Measurements from ENCODE around the gene RFX8. TPM values are rescaled to one million over a fixed set of nuclear protein-coding genes. Genes with fewer than 3 reads are reported as not detected.
"Not testable (repeated sequence)": the region's sequence is repeated elsewhere in the genome, so short reads cannot be mapped to it uniquely, and the experiment has no call there.

RFX8 gene
- under 1 TPM in 1 of 2 experiments, not detected in 1; 0.11 TPM for total RNA-seq

- ChIA-PET POLR2A (interaction anchor here (1.6 kb wide), 1 partner anchor 353 kb away, joined by 3 read pairs; no protein-coding TSS in a partner anchor), CTCF (interaction anchor here (0.8 to 1.0 kb wide), 2 partner anchors 271 to 357 kb away, joined by 3 to 4 read pairs; no protein-coding TSS in a partner anchor)
These were observed at the start of gene RFX8 for GRCh38 chr2:101474731-101475384. Gene RFX8 (minus strand): TSS chr2:101475112. CDS start chr2:101466848, 8,264 bp downstream.

DNA sequence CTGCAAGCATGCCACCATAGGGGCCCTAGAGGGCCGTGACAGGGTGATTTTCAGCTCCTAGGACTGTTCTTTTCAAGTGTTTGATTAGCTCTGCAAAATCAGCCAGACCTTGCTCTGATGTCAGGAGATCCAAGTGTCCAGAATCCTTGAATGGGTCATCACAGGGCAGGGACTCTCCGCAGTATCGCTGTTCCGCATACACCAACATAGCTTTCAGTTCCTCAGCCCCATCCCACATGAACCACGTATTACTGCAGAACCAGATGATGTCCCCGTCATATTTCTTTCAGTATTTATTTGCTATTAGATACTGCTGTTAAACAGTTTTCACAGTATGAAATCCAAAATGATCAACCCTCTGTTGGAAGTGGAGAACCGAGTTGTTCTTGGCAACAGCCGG, 46.6 kb upstream of the RFX8 start:
- POLR2A ChIA-PET: no interaction called here
- CTCF ChIA-PET: no interaction called here

- ChIA-PET POLR2A (no interaction called here), CTCF (no interaction called here)
These were observed 45.3 kb upstream of the RFX8 start for GRCh38 chr2:101520246-101520645.

DNA sequence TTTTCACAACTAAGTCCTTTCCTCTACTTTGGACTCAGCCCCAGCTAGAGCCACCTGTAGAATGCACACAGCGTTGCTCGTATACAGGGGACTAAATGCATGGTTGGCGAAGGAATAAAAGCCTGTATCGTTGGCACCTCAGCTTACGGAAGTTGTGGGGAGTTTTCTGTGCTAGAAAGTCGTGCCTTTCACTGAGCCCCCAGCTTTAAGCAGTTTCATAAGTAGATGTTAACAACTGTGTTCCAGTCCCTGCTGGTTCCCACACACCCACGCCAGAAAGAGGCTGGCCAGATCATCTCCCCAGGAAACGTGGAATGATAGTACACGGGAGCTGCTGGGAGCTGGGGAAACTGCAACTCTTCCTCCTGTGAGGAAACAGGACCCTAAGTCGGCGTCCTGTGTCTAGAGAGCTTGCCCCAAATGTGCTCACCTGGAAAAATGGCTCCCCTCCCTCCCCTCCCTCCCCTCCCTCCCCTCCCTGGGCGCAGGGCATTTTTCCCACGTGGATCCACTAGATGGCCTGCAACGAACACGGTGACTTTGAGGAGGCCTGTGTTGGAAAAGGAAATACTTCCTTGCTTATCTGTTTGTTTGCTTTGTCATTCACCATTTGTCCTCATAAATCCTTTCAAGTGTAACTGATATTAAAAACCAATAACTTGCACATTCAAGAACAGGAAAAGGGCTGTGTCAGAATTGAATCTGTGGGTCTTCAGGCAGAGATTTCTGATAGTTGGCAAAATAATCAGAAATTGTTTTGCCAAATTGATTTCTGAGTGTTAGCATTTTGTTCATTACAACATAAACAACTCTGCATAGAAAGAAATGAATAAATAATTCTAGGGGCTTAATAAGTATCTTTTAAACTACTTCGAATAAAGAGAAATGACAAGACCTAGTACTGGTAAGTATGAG, 43.9 kb upstream of the RFX8 start:
- ChIA-PET CTCF (no interaction called here), POLR2A (no interaction called here)

DNA sequence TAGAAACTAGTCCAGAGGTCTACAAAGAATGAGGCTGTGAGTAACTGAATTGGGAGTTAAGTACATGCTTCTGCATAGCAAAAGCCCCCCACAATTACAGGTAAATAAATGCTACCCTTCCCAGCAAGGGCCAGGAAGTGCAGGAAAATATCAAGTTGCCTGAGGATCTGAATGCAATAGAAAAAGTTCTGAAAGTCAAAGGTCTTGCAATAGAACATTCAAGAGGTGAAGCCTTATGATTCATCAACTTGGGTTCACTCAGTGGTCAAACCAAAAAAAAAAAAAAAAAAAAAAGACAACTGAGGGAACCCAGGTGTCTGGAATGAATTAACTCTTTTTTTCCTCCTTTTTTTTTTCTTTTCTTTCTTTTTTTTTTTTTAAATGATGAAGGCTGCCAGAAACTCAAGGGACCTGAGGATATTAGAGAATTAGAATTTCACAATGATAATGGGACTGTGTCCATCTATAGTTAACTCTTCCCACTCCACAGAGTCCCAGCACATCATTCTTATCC, 42.9 kb upstream of the RFX8 start:
- ChIA-PET POLR2A (no interaction called here), CTCF (no interaction called here)

DNA sequence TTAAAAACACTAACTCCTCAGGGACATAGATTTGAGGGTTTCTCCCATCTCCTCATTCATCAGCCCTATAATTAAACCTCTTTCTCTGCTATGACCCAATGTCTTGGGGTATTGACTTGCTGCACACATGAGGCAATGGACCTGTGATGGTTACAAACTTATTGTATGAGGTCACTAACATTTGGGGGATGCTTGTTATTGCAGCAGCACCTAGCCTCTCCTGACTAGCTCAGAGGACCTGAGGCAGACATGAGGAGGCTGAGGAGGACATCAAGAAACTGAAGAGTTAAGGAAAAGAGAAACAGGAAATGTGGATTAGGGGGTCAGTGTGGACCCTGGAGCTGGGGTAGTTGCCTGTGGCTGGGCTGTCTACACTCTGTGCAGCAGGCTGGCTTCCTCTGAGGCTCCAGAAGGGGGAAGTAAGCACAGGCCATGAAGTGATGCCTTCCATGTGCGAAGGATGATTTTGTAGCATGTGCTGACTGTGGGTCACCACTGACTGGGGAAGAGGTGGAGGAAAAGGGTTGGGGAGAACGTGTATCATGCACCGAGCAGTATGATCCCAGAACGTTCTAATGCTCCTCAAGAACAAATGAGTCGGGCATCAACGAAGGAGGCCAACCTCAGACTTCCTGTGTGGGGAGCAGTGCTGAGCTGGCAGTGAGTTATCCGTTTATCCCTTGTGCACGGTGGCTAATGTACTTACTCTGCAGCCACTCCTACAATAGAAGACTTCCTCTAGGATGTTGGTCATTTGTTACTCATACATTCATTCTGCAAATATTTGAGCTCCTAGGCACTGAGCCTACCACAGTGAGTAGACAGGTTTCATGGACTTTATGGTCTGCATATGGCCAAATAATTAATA, 42.1 kb upstream of the RFX8 start:
- ChIA-PET CTCF (no interaction called here), POLR2A (no interaction called here)

DNA sequence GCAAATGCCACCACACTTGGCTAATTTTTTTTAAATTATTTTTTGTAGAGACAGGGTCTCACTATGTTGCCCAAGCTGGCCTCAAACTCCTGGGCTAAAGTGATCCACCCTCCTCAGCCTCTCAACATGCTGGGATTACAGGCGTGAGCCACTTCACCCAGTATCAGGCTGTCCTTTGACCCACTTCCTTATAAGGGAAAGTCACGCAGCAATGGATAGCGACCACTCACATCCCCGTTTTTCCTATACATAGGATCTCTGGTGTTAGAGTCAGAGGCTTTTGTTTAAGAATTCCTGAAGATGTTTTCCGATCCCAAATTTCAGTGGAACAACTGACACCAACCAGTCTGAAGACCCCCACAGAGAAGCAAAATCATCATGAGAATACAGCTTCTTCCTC, 41.4 kb upstream of the RFX8 start:
- ChIA-PET POLR2A (no interaction called here), CTCF (no interaction called here)

DNA sequence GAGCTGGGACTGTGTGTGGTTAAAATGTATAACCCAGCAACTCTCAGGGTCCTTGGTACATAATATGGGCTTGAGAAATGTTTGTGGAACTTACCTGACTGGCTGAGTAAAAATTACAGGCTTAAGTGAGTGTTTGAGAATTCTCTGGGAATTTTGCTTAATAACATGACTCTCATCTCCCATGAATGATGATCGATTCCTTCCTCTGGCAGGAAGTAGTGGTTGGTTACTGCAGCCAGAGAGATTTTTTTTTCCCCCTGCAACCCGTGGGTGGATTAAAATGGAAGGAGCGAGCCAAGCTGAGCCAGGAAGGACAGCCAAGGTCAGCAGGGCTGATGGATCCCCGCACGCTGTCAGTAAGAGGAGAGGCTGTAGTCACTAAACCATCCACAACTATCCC, 40.6 kb upstream of the RFX8 start:
- ChIA-PET CTCF (no interaction called here), POLR2A (no interaction called here)

DNA sequence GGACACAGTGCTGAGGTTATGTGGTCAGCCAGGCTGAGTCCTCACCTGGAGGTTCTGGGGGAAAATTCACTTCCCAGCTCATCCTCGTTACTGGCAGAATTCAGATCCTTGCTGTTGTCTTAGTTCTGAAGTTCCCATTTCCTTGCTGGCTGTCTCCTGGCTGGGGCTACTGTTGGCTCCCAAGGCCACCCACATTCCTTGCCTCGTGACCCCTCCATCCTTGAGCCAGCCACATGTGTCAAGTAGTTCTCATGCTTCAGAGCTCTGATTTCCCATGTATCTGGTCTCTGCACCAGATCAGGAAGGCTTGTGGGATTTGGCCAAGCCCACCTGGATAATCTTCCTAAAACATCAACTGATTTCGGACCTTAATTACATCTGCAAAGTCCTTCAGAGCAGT, 38.1 kb upstream of the RFX8 start:
- ChIA-PET POLR2A (no interaction called here), CTCF (no interaction called here)

DNA sequence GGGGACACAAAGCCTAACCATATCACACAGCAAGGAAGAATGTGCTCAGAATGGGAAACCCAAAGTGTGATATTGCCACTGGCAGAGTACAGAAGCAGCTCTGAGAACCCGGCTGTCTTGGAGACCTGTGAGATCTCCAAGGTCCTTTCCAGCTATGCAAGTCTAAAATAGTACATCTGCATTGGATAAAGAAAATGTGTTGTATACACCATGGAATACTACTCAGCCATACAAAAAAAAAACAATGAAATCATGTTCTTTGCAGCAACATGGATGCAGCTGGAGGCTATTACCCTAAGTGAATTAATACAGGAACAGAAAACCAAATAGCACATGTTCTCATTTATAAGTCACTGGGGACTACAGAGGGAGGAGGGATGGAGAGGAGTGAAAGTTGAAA, 36.5 kb upstream of the RFX8 start:
- CTCF ChIA-PET: no interaction called here
- POLR2A ChIA-PET: no interaction called here

DNA sequence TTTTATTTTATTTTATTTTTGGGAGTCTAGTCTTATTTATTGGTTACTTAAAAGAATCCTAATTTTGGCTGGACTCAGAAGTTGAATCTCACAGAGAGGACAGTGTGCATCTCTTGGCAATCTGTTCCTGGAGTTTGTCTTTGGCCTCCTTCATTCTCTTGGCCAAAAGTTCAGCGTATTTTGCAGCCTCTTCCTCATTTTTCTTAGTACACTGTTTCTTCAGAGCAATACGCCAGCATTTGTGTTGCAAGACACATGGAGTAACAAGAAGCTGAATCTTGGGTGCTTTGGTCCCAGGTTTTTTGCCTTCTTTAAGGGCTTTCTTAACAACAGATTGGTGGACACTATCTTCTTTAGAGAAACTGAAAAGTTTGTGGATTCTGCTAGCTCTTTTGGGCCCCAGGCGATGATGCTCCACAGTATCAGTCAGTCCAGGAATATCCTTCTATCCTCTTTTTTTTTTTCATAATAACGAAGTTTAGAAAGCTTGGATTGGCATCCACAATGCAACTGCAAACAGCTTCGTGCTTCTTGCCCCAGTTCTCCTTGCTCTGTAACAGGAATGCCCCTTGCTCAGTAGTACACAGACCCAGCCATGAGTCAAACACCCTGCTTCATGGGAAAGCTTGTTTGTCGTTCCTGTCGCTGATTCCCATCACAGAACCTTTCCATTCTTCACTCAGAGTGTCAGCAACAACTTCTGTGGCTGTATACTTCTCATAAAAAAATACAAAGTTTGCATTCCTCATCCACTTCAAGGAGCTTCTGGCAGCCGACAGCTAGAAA, 34.8 kb upstream of the RFX8 start:
- CTCF ChIA-PET: no interaction called here

GRCh38 chr2:101508636-101509035, 33.7 kb upstream of the RFX8 start:
- POLR2A ChIA-PET: no interaction called here
- CTCF ChIA-PET: no interaction called here

More for the DNA sequence above, 34.8 kb upstream of the RFX8 start:
- POLR2A ChIA-PET: no interaction called here

- CTCF ChIA-PET, POLR2A ChIA-PET: not testable (repeated sequence)
These were observed 30.4 kb upstream of the RFX8 start for GRCh38 chr2:101505276-101505675.

DNA sequence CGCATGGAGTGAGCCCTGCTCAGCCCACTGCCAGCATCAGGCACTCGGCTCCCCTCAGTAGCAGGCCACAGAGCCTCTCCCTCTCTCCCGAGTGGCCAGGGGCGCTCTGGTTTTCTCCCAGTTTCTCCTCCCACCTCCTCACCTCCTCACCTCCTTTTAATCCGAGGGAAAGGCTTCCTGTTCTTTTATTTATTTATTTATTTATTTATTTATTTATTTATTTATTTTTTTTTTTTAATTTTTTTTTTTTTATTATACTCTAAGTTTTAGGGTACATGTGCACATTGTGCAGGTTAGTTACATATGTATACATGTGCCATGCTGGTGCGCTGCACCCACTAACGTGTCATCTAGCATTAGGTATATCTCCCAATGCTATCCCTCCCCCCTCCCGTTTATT, 29.8 kb upstream of the RFX8 start:
- CTCF ChIA-PET, POLR2A ChIA-PET: not testable (repeated sequence)

- CTCF ChIA-PET: interaction anchor here (1.1 kb wide), 1 partner anchor 160 kb away, joined by 3 read pairs; no protein-coding TSS in a partner anchor
- POLR2A ChIA-PET: no interaction called here
These were observed 27.2 kb upstream of the RFX8 start for GRCh38 chr2:101502095-101502494.

- ChIA-PET POLR2A (no interaction called here), CTCF (no interaction called here)
These were observed 26.5 kb upstream of the RFX8 start for GRCh38 chr2:101501443-101501842.

DNA sequence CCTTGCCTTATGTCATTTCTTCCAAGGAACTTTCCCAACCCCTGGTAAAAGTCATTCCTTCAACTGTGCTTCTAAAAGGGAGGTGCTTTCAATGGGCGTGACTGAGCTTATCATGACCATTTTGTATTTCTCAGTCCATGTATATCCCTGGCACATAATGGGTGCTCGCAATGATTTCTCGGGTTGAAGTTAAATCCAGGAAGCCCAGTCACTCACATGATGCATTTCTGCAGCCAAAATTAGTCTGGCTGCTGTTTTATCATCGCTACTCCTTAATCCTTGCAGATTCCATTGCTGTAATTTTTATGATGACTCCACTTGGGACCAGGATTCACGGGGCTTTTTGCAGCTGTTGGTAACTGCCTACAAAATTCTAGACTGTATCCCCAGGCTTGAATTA, 25.9 kb upstream of the RFX8 start:
- ChIA-PET CTCF (no interaction called here), POLR2A (no interaction called here)

GRCh38 chr2:101500180-101500579, 25.3 kb upstream of the RFX8 start:
- POLR2A ChIA-PET: no interaction called here
- CTCF ChIA-PET: no interaction called here

DNA sequence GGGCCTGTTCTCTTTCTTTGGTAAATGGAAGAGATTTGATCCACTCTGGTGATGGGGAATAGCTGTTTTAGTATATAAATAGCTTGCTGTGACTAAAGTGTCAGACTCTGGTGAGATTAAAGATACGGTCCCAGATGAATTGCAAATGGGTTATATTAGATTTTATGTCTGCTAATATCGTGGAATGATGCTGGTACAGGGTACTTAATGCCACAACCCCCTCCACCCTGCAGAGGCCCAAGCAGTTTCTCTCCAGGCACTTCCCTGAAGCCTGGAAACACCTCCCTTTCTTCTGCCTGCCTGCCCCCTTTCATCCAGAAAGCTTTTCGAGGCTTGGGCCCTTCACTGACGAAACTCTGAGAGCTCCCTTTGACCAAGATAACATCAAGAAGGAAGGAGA, 21.4 kb upstream of the RFX8 start:
- ChIA-PET POLR2A (no interaction called here), CTCF (no interaction called here)
